ENCODE results near the gene RASD1. TPM values are rescaled to one million over a fixed set of nuclear protein-coding genes. Genes with fewer than 3 reads are reported as not detected.

RASD1 gene
- total RNA-seq, 4 donors from 2014 or later = 23.5 to 83.8 (median 61.3) TPM

DNA sequence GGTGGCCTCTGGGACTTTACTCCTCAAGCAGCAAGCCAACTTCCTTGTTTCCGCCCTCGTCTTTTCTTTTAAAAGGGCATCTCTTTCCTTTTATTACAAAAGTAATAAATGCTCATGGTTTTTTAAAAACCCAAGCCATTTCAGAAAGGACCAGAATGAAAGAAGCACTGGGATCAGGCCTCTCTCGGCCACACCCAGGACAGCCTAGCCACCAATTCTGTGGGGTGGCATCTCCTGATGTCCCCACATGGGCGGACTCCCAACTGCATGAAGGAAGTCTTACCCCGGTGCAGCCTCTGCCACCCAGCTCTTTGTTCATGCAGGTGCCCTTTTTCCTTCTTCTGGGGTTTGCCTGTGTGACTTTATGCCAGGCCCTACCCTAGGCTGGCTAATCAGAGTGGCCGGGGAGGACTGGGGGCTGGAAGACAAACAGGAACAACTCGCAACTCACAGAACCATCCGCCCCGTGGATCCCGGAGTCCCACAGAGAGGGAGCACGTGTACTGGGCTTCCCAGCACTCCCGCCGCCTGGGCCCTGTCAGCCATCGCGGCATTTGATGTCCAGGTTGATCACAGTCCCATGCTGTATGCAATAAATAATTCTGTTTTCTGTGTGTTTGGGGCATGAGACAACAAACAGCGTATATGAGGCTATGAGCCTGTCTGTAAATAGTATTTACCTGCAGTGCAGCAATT, 2.6 kb upstream of the RASD1 start:
- Histone ChIP-seq H3K4me3 (no peak overlapping the region), H3K9me3 (no peaks in the 10 kb centered on the region), H3K4me1 (peaks cover 9 to 30% (median 28%) of the 10 kb centered on the region in 4 donors), H3K27me3 (peaks cover 7% of the 10 kb centered on the region), H3K36me3 (no peaks in the 10 kb centered on the region), H3K27ac (no peak overlapping the region)
- no peak for DNase-seq
- WGBS, 2 donors (ENCODE audit: low coverage in 1 of 2) = 79 to 81% methylated on average over 2 to 16 of the region's 16 CpGs
- intact Hi-C loops (cut with DNase I; ENCODE audit: low total_unique reads) (loop anchor here (5.0 kb wide), 1 partner anchor 74 kb away; no protein-coding TSS in a partner anchor), in situ Hi-C loops (cut with MboI; ENCODE audit: low pct_ligation_motif_present in 1 of 4, low pct_unique_long_range_greater_than_20kb in 1 of 4, low sequenced_read_pairs in 3 of 4) (no loop called here)
- TF ChIP-seq POLR2AphosphoS5 (IDR thresholded peaks at IDR 0.05) = no peak
- TF ChIP-seq POLR2A (IDR thresholded peaks at IDR 0.05) = no peak
- TF ChIP-seq EP300 (IDR thresholded peaks at IDR 0.05; ENCODE audit: low read depth) = no peak
- TF ChIP-seq, protein P1, sequence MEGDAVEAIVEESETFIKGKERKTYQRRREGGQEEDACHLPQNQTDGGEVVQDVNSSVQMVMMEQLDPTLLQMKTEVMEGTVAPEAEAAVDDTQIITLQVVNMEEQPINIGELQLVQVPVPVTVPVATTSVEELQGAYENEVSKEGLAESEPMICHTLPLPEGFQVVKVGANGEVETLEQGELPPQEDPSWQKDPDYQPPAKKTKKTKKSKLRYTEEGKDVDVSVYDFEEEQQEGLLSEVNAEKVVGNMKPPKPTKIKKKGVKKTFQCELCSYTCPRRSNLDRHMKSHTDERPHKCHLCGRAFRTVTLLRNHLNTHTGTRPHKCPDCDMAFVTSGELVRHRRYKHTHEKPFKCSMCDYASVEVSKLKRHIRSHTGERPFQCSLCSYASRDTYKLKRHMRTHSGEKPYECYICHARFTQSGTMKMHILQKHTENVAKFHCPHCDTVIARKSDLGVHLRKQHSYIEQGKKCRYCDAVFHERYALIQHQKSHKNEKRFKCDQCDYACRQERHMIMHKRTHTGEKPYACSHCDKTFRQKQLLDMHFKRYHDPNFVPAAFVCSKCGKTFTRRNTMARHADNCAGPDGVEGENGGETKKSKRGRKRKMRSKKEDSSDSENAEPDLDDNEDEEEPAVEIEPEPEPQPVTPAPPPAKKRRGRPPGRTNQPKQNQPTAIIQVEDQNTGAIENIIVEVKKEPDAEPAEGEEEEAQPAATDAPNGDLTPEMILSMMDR (IDR thresholded peaks at IDR 0.05) = no peak

DNA sequence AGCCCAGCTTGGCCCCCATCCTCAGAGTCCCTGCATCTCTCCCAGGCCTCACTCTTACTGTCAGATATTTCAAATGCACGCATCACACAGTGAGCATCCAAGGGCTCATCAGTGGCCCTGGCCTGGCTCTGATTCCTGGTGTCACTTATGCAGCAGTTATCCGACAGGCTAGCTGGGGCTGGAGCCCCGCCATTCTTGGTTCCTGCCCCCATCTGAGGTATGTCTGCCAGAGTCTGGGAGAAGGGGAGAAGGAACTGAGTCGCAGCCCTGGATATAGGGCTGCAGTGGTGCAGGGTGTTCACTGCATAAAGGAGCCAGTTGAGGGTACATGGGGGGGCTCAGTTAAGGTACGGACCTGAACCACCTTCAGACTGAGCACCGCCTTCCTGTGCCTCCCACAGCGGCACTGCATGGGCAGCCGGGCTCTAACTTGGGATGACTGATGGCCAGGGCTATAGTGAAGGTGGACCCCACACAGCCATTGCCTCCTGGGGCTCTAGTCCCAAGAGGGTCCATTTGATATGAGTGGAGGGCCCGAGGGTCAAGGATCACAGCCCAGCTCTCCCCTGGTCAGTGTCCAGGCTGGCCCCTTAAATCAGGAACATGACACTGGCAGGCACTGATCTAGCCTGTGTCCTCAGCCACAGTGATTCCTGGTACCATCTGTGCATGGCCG, 1.8 kb upstream of the RASD1 start:
- DNase-seq = no peak
- no peaks in the 10 kb centered on the region for H3K9me3 ChIP-seq
- H3K27ac ChIP-seq = no peak overlapping the region
- H3K4me1 ChIP-seq = peaks cover 9 to 36% (median 28%) of the 10 kb centered on the region in 4 donors
- in situ Hi-C loops (cut with MboI; ENCODE audit: low pct_ligation_motif_present in 1 of 4, low pct_unique_long_range_greater_than_20kb in 1 of 4, low sequenced_read_pairs in 3 of 4) (no loop called here), intact Hi-C loops (cut with DNase I; ENCODE audit: low total_unique reads) (loop anchor here (5.0 kb wide), 1 partner anchor 74 kb away; no protein-coding TSS in a partner anchor)
- peaks cover 7% of the 10 kb centered on the region for H3K27me3 ChIP-seq
- WGBS, 2 donors (ENCODE audit: low coverage in 1 of 2) = 89% methylated on average over 10 of the region's 10 CpGs; no CpG with 5 or more reads in 1 of the 2 donors
- H3K36me3 ChIP-seq = no peaks in the 10 kb centered on the region
- no peak overlapping the region for H3K4me3 ChIP-seq
- TF ChIP-seq, protein P1 (IDR thresholded peaks at IDR 0.05) = no peak
- no peak for TF ChIP-seq EP300 (IDR thresholded peaks at IDR 0.05; ENCODE audit: low read depth)
- TF ChIP-seq POLR2A (IDR thresholded peaks at IDR 0.05) = no peak
- TF ChIP-seq POLR2AphosphoS5 (IDR thresholded peaks at IDR 0.05) = no peak

- intact Hi-C loops (cut with DNase I; ENCODE audit: low total_unique reads) = loop anchor here (5.0 kb wide), 1 partner anchor 75 kb away; no protein-coding TSS in a partner anchor
- no peaks in the 10 kb centered on the region for H3K9me3 ChIP-seq
- no peak for TF ChIP-seq POLR2A (IDR thresholded peaks at IDR 0.05)
- TF ChIP-seq, protein P1 (IDR thresholded peaks at IDR 0.05) = peak in 2 of 5 experiments; percentile 6 to 7
Observed at GRCh38 chr17:17497065-17497844, 1.1 kb upstream of the RASD1 start.

More at GRCh38 chr17:17497065-17497844, 1.1 kb upstream of the RASD1 start:
- DNase-seq = no peak
- in situ Hi-C loops (cut with MboI; ENCODE audit: low pct_ligation_motif_present in 1 of 4, low pct_unique_long_range_greater_than_20kb in 1 of 4, low sequenced_read_pairs in 3 of 4) = no loop called here
- 47% methylated on average over 13 of the region's 19 CpGs; no CpG with 5 or more reads in 1 of the 2 donors for WGBS, 2 donors (ENCODE audit: low coverage in 1 of 2)
- no peaks in the 10 kb centered on the region for H3K36me3 ChIP-seq
- peaks cover 9 to 42% (median 28%) of the 10 kb centered on the region in 4 donors for H3K4me1 ChIP-seq
- peak overlapping the region; percentile 84 to 87 (median 87) for H3K27ac ChIP-seq
- H3K27me3 ChIP-seq = peaks cover 7% of the 10 kb centered on the region
- peak overlapping the region in 2 of 4 donors; percentile 61 to 67 for H3K4me3 ChIP-seq

Measured in transverse colon (tissue), 4 donors.